Gastrocnemius medialis (tissue), 4 donors: ENCODE results near the gene TLR4. TPM values are rescaled to one million over a fixed set of nuclear protein-coding genes. Genes with fewer than 3 reads are reported as not detected.

Experiments
- ATAC-seq, 2 donors: fragments of 150-250 bp; one replicate each; pipeline ENCODE4 v1.9.1; 2016
- DNase-seq, 2 donors: peaks; one replicate each; pipeline ENCODE4 v3.0.0-alpha.2; 2019
- H3K27ac ChIP-seq, 4 donors: fragments of 200-600 bp; sonication (generic); 1 replicate in 1 of 4; 2 replicates in 3 of 4; pipeline ENCODE4 v1.5.1; 2016 to 2018; ENCODE audit warnings: mild to moderate bottlenecking in 2 of 4, moderate library complexity in 1 of 4
- H3K27me3 ChIP-seq, 3 donors: fragments of 200-600 bp; sonication (generic) in 2 of 3; 1 replicate in 1 of 3; 2 replicates in 2 of 3; pipeline versions ENCODE4 v1.5.1 to v1.6.0; 2016 to 2019; ENCODE audit warnings: mild to moderate bottlenecking in 1 of 3, moderate library complexity in 1 of 3
- H3K36me3 ChIP-seq, 2 donors: fragments of 200-600 bp; sonication (generic) in 1 of 2; one replicate each; pipeline ENCODE4 v1.5.1; 2017 to 2018
- H3K4me1 ChIP-seq, 2 donors: fragments of 200-600 bp; sonication (generic) in 1 of 2; one replicate each; pipeline ENCODE4 v1.5.1; 2016 to 2017; ENCODE audit warnings: mild to moderate bottlenecking in 2 of 2
- H3K4me3 ChIP-seq, 4 donors: fragments of 200-600 bp; sonication (generic) in 3 of 4; 1 replicate in 1 of 4; 2 replicates in 3 of 4; pipeline ENCODE4 v1.5.1; 2016 to 2019; ENCODE audit warnings: mild to moderate bottlenecking in 2 of 4
- H3K9me3 ChIP-seq, 3 donors: fragments of 200-600 bp; sonication (generic) in 2 of 3; 1 replicate in 1 of 3; 2 replicates in 2 of 3; pipeline ENCODE4 v1.5.1; 2016 to 2019
- CTCF ChIP-seq, 5 experiments: fragments of 450-650 bp in 3 of 5; fragments of 200-600 bp in 2 of 5; sonication (generic) in 2 of 5; IDR thresholded peaks in 4 of 5; conservative IDR thresholded peaks in 1 of 5; 1 replicate in 4 of 5; 2 replicates in 1 of 5; pipeline ENCODE4 v1.5.1; 2016 to 2019; ENCODE audit warnings: antibody characterized with exemption in 5 of 5, mild to moderate bottlenecking in 3 of 5, moderate library complexity in 3 of 5
- POLR2A ChIP-seq, 2 donors: fragments of 450-650 bp; IDR thresholded peaks; one replicate each; pipeline ENCODE4 v1.6.1; 2017; ENCODE audit warnings: antibody characterized with exemption in 2 of 2, mild to moderate bottlenecking in 2 of 2, moderate library complexity in 2 of 2
- in situ Hi-C, 4 donors: fragments of 200-750 bp; cut with MboI; loops; one replicate each; pipeline versions ENCODE4 v1.15.0 to v1.8.0; 2017; ENCODE audit warnings: low sequenced_read_pairs in 4 of 4
- intact Hi-C: fragments of 100-400 bp; cut with DNase I; formaldehyde crosslinking; loops from one replicate; pipeline ENCODE4 v1.15.1; 2023; ENCODE audit warnings: low total_unique reads
- total RNA-seq, 4 donors: library from RNA; depleted of rRNA; stranded (reverse); fragments of >200 nt; gene quantifications; one replicate each; pipeline versions ENCODE4 v1.1.0 to v1.2.3, GENCODE V29; 2016

Gene TLR4
- total RNA-seq, 4 donors from 2014 or later = 7.5 to 10.3 (median 8.3) TPM

- H3K36me3 ChIP-seq = no peaks in the 10 kb centered on the region
- DNase-seq = no peak
- in situ Hi-C loops (loop anchor here in 1 of 4 donors (25.0 kb wide), 1 partner anchor 216 kb away; no protein-coding TSS in a partner anchor), intact Hi-C loops (no loop called here)
- H3K9me3 ChIP-seq = no peaks in the 10 kb centered on the region
- no peak for ATAC-seq
- no peak overlapping the region for H3K4me3 ChIP-seq
- no peak for TF ChIP-seq POLR2A (IDR thresholded peaks at IDR 0.05)
- no peak for TF ChIP-seq CTCF (IDR thresholded peaks at IDR 0.05 in 4 of 5, conservative IDR thresholded peaks at IDR 0.05 in 1 of 5)
- no peaks in the 10 kb centered on the region for H3K27me3 ChIP-seq
- no peak overlapping the region for H3K27ac ChIP-seq
- no peaks in the 10 kb centered on the region for H3K4me1 ChIP-seq
These were observed 32.7 kb upstream of the TLR4 start for GRCh38 chr9:117671468-117671867.

GRCh38 chr9:117672369-117672768, 31.8 kb upstream of the TLR4 start:
- Histone ChIP-seq H3K9me3 (no peaks in the 10 kb centered on the region), H3K36me3 (no peaks in the 10 kb centered on the region), H3K27me3 (no peaks in the 10 kb centered on the region), H3K27ac (no peak overlapping the region), H3K4me1 (no peaks in the 10 kb centered on the region), H3K4me3 (no peak overlapping the region)
- intact Hi-C loops = no loop called here
- DNase-seq (no peak), ATAC-seq (no peak)
- TF ChIP-seq CTCF (IDR thresholded peaks at IDR 0.05 in 4 of 5, conservative IDR thresholded peaks at IDR 0.05 in 1 of 5) (no peak), POLR2A (IDR thresholded peaks at IDR 0.05) (no peak)
- in situ Hi-C loops = loop anchor here in 1 of 4 donors (25.0 kb wide), 1 partner anchor 215 kb away; no protein-coding TSS in a partner anchor

GRCh38 chr9:117677572-117677971, 26.6 kb upstream of the TLR4 start:
- no peak overlapping the region for H3K4me3 ChIP-seq
- in situ Hi-C loops (no loop called here), intact Hi-C loops (no loop called here)
- no peak overlapping the region for H3K27ac ChIP-seq
- DNase-seq = no peak
- no peak for ATAC-seq
- no peaks in the 10 kb centered on the region for H3K27me3 ChIP-seq
- no peaks in the 10 kb centered on the region for H3K4me1 ChIP-seq
- H3K36me3 ChIP-seq = no peaks in the 10 kb centered on the region
- TF ChIP-seq POLR2A (IDR thresholded peaks at IDR 0.05) (no peak), CTCF (IDR thresholded peaks at IDR 0.05 in 4 of 5, conservative IDR thresholded peaks at IDR 0.05 in 1 of 5) (no peak)
- no peaks in the 10 kb centered on the region for H3K9me3 ChIP-seq

GRCh38 chr9:117678871-117679270, 25.3 kb upstream of the TLR4 start:
- in situ Hi-C loops (no loop called here), intact Hi-C loops (no loop called here)
- Histone ChIP-seq H3K9me3 (no peaks in the 10 kb centered on the region), H3K27ac (peak overlapping the region in 1 of 4 donors; percentile 38), H3K4me3 (no peak overlapping the region), H3K4me1 (no peaks in the 10 kb centered on the region), H3K36me3 (no peaks in the 10 kb centered on the region), H3K27me3 (no peaks in the 10 kb centered on the region)
- DNase-seq (no peak), ATAC-seq (no peak)
- TF ChIP-seq POLR2A (IDR thresholded peaks at IDR 0.05) (no peak), CTCF (IDR thresholded peaks at IDR 0.05 in 4 of 5, conservative IDR thresholded peaks at IDR 0.05 in 1 of 5) (no peak)

GRCh38 chr9:117679416-117679815, 24.8 kb upstream of the TLR4 start:
- in situ Hi-C loops (no loop called here), intact Hi-C loops (no loop called here)
- TF ChIP-seq POLR2A (IDR thresholded peaks at IDR 0.05) (no peak), CTCF (IDR thresholded peaks at IDR 0.05 in 4 of 5, conservative IDR thresholded peaks at IDR 0.05 in 1 of 5) (no peak)
- no peak for ATAC-seq
- Histone ChIP-seq H3K27me3 (no peaks in the 10 kb centered on the region), H3K9me3 (no peaks in the 10 kb centered on the region), H3K4me1 (no peaks in the 10 kb centered on the region), H3K27ac (peak overlapping the region in 2 of 4 donors; percentile 22 to 38), H3K36me3 (no peaks in the 10 kb centered on the region), H3K4me3 (no peak overlapping the region)
- no peak for DNase-seq
